RCC 7860 (cell line): ENCODE data around the gene ROBO2.

Source experiments
- DNase-seq: peaks from one replicate; pipeline ENCODE4 v3.0.0-alpha.2; 2015; ENCODE audit warnings: low spot score
- FAIRE-seq: peaks from 2 replicates; lab custom pipeline; 2012; peaks lifted over from hg19 to GRCh38; lab: Jason Lieb, UNC

The ROBO2 gene

DNA sequence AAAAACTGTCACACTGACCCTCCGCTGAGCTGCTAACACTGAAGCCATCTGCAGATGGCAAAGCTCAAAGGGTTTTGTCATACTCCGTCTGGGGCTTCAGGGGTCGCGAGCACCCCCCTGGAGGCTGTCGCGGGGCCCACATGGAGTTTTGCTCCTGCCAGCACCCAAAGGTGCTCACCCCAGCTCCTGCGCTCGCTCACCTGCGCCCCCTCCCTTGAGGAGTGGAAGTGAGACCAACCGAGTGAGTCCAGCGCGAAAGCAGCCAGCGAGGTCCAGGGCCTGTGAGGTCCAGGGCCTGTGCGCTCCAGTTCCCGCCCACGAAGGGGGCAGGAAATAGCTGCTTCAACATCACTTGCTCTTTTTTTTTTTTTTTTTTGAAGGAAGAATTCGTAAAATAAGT is 208.5 kb downstream of the ROBO2 start:
- DNase-seq (no peak), FAIRE-seq (no peak)

DNA sequence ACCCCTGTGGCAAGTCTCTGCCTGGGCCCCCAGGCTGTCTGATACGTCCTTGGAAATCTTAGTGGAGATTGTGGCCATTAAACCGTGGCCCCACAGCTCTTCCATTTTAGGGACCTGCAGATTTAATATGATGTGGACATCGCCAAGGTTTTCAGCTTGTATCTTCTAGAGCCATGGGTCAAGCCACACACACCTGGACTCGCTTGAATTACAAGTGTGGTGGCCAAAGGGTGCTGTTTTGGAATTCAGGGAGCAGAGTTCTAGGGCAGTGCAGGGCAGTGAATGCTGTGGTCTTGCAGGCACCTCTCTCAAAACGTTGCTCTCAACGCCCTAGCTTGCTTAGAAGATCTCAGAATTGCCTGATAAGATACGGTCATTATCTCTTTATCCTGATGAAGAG is 211.2 kb downstream of the ROBO2 start:
- DNase-seq: no peak
- no peak for FAIRE-seq

- no peak for FAIRE-seq
- peak; percentile 28 for DNase-seq
These were observed 215.3 kb downstream of the ROBO2 start for GRCh38 chr3:77254967-77255831.

DNA sequence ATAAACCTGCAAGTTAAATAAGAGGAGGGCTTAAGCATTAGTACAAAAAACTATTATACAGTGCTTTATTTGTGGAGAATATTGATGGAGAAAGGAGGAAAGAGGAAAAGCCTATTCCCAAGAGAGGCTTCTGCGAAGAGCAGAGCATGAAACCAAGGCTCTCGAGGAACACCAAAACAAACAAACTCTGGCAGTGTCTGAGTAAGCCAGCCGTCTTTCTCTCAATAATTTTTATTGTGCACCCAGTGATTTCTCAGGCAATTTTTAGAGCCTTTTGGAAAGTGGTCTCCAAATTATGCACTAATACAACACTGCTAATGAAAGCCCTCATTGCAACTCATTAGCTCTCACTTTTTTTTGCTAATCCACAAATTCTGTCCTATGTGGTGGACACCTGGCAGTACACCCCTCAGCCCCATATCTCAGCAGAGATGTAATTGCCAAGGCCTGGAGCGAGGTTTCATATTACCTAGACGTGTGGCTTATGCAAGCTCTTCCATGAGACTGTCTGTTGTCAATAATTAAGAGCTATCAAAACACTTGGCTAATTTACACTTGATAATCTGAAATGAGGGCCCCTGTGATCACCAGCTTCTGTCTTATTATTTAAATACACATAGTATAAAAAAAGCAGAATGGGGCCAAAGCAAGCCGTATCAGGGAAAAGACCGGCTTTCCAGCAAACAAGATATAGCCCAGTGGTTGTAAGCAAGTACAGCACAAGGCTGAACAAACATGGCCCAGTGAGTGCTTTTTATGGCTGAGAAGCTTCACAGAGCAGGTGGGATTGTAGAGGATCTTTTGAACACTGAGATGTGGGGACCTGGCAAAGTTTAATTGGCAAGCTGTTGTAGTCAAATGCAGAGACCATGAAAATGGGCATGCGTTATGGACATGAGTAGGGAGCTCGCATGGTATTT is 216.9 kb downstream of the ROBO2 start:
- no peak for FAIRE-seq

GRCh38 chr3:77259694-77260093 is 219.8 kb downstream of the ROBO2 start:
- DNase-seq (no peak), FAIRE-seq (no peak)

More for the DNA sequence above, 216.9 kb downstream of the ROBO2 start:
- DNase-seq: no peak

GRCh38 chr3:77262361-77262760 is 222.5 kb downstream of the ROBO2 start:
- no peak for FAIRE-seq
- DNase-seq: no peak

- DNase-seq: no peak
- FAIRE-seq: no peak
These were observed 227.7 kb downstream of the ROBO2 start for GRCh38 chr3:77267589-77267988.

- FAIRE-seq (no peak), DNase-seq (no peak)
These were observed 231.4 kb downstream of the ROBO2 start for GRCh38 chr3:77271306-77271705.

GRCh38 chr3:77271711-77272110 is 231.8 kb downstream of the ROBO2 start:
- no peak for FAIRE-seq

DNA sequence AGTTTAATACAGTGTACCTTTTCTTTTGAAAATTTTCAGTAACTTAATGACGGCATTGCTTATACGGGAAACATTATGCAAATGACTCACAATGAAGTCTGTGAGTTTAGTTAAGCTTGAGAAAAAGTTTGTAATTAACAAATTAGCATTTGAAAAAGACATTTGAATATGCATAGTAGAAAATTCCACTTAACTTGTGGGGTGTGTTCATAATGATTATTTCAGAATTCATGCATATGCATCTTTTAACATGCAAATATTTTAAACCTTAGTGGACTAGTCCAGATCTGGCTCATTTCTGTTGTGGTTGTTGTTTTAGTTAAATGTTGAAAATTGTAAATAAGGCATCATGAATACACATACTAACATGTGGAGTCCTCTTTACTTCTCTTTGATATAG is 239.4 kb downstream of the ROBO2 start:
- FAIRE-seq (no peak), DNase-seq (no peak)

More at GRCh38 chr3:77271711-77272110, 231.8 kb downstream of the ROBO2 start:
- no peak for DNase-seq

GRCh38 chr3:77281721-77282120 is 241.8 kb downstream of the ROBO2 start:
- FAIRE-seq (no peak), DNase-seq (no peak)

- DNase-seq: no peak
- no peak for FAIRE-seq
These were observed 243.2 kb downstream of the ROBO2 start for GRCh38 chr3:77283108-77283507.

GRCh38 chr3:77288348-77288747 is 248.4 kb downstream of the ROBO2 start:
- FAIRE-seq: no peak

DNA sequence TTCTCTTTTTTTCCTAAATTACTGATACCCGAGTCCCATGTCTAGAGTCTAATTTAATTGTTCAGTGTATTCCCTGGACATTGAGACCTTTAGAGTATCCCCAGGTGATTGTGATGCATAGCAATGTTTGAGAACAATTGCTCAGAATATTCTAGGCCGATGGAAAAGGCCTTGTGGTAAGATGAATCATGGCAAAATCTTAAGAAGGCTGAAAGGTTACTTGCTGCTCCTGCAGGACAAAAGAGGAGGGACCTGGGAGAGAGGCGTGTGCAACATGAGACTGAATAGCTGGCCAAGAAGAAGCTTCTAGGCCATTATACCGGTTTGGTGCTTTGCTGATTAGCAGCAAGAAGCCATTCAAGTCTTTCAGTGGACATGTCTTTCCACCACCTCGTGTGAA is 256.6 kb downstream of the ROBO2 start:
- no peak for FAIRE-seq
- no peak for DNase-seq

More at GRCh38 chr3:77288348-77288747, 248.4 kb downstream of the ROBO2 start:
- no peak for DNase-seq

GRCh38 chr3:77298417-77298816 is 258.5 kb downstream of the ROBO2 start:
- DNase-seq (no peak), FAIRE-seq (no peak)

DNA sequence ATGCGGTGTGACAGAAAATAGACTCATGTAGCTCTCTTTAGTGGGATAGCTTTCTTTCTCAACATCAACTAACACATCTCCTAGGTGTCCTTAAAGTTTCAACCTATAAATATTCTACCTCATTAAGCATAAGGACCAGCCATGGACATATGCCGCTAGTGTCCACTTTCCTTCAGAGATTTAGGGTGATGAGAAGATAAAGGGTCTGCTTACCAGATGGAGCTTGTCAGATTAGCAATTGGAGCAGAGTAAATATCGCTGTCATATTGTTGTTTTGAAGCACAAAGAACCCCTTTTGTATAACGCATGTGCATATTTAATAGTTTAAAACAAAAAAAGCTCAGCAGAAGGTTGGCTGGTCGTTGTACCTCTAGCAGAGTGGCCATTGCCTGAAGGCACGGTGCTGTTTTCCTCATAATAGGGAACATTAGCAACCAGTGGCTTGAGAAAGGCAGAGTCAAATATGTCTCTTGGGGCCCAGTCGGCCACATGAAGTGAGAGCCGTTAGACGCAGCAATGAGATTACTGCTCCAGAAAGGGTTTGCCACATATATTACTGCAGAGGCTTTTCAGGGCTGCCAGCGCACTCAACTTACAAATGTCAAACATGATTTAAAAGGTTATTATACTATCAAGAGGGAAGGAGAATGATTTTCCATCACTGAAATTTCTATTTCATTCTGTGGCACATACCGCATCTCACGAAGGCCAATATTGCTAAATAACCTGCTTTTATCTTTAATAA is 264.2 kb downstream of the ROBO2 start:
- DNase-seq: no peak
- no peak for FAIRE-seq

- FAIRE-seq (no peak), DNase-seq (no peak)
These were observed 264.8 kb downstream of the ROBO2 start for GRCh38 chr3:77304700-77305021.

DNA sequence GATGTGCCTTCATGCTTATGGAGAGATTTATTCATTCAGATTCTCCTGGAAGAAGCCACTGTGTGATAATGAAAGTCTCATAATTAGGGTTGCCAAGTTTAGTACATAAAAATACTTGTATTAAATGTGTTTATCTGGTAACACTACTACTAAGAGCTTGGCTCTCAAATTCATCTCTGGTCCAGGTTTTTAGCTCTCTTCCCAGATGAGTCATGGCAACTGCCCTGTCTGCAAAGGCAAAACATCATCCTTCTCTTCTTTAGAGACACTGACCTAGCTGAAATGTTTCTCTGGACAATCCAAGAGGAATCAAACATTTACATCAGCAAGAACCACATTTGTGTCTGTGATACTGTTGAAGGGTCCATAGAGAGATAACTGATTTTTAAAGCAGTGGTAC is 269.6 kb downstream of the ROBO2 start:
- no peak for DNase-seq
- no peak for FAIRE-seq

GRCh38 chr3:77313843-77314242 is 273.9 kb downstream of the ROBO2 start:
- FAIRE-seq (no peak), DNase-seq (no peak)

- DNase-seq (no peak), FAIRE-seq (no peak)
These were observed 279.8 kb downstream of the ROBO2 start for GRCh38 chr3:77319711-77320110.

GRCh38 chr3:77320514-77320913 is 280.6 kb downstream of the ROBO2 start:
- DNase-seq: no peak
- FAIRE-seq: no peak
